Endothelial cell (in vitro differentiated cells): ENCODE data around the gene ZFP64. TPM values are rescaled to one million over a fixed set of nuclear protein-coding genes. Genes with fewer than 3 reads are reported as not detected.

Source experiments
- DNase-seq: peaks from one replicate; pipeline ENCODE4 v3.0.0; 2021; ENCODE audit warnings: low spot score
- H3K27ac Mint-ChIP-seq: one replicate; pipeline ENCODE4 v1.8.0; 2021; ENCODE audit warnings: mixed read lengths, inconsistent platforms; ENCODE audit not compliant: unreplicated experiment
- H3K27me3 Mint-ChIP-seq: one replicate; pipeline ENCODE4 v1.8.0; 2021; ENCODE audit warnings: mild to moderate bottlenecking, moderate library complexity, mixed read lengths, inconsistent platforms; ENCODE audit not compliant: unreplicated experiment
- H3K36me3 Mint-ChIP-seq: one replicate; pipeline ENCODE4 v1.8.0; 2021; ENCODE audit warnings: mild to moderate bottlenecking, low read depth, mixed read lengths, inconsistent platforms; ENCODE audit not compliant: unreplicated experiment
- H3K4me1 Mint-ChIP-seq: one replicate; pipeline ENCODE4 v1.8.0; 2021; ENCODE audit warnings: mild to moderate bottlenecking, mixed read lengths, inconsistent platforms; ENCODE audit not compliant: unreplicated experiment
- H3K4me3 Mint-ChIP-seq: one replicate; pipeline ENCODE4 v1.8.0; 2021; ENCODE audit warnings: mild to moderate bottlenecking, mixed read lengths, inconsistent platforms; ENCODE audit not compliant: unreplicated experiment
- H3K9me3 Mint-ChIP-seq: one replicate; pipeline ENCODE4 v1.8.0; 2021; ENCODE audit warnings: mixed read lengths, inconsistent platforms; ENCODE audit not compliant: unreplicated experiment
- total RNA-seq: library from RNA; stranded (reverse); fragmentation: NEBNext Ultra II Directional; extraction: Animal tissue kit (Norgen Biotek cat#: 25700); gene quantifications from one replicate; pipeline ENCODE4 v1.2.1, GENCODE V29; 2021; ENCODE audit not compliant: unreplicated experiment
- TF ChIP-seq, protein P1 (sequence below): fragments of 200-600 bp; sonication (generic); IDR thresholded peaks from one replicate; pipeline ENCODE4 v1.5.0; 2021; ENCODE audit warnings: antibody characterized with exemption; ENCODE audit not compliant: unreplicated experiment

ZFP64 gene
- total RNA-seq, 1 donor from 2014 or later = 26.3 TPM

- Mint-ChIP-seq H3K27me3 (peaks cover 4% of the 10 kb centered on the region), H3K9me3 (no peaks in the 10 kb centered on the region), H3K4me3 (peak overlapping the region; percentile 77), H3K36me3 (peaks cover 7% of the 10 kb centered on the region), H3K27ac (no peak overlapping the region), H3K4me1 (no peaks in the 10 kb centered on the region)
- DNase-seq = no peak
- TF ChIP-seq, protein P1, sequence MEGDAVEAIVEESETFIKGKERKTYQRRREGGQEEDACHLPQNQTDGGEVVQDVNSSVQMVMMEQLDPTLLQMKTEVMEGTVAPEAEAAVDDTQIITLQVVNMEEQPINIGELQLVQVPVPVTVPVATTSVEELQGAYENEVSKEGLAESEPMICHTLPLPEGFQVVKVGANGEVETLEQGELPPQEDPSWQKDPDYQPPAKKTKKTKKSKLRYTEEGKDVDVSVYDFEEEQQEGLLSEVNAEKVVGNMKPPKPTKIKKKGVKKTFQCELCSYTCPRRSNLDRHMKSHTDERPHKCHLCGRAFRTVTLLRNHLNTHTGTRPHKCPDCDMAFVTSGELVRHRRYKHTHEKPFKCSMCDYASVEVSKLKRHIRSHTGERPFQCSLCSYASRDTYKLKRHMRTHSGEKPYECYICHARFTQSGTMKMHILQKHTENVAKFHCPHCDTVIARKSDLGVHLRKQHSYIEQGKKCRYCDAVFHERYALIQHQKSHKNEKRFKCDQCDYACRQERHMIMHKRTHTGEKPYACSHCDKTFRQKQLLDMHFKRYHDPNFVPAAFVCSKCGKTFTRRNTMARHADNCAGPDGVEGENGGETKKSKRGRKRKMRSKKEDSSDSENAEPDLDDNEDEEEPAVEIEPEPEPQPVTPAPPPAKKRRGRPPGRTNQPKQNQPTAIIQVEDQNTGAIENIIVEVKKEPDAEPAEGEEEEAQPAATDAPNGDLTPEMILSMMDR = no peak
Observed at GRCh38 chr20:52172392-52173047, 19.1 kb downstream of the ZFP64 start.

- Mint-ChIP-seq H3K4me3 (no peak overlapping the region), H3K4me1 (no peaks in the 10 kb centered on the region)
Observed at GRCh38 chr20:52171025-52171424, 20.6 kb downstream of the ZFP64 start.

GRCh38 chr20:52168116-52168515, 23.5 kb downstream of the ZFP64 start:
- no peaks in the 10 kb centered on the region for H3K9me3 Mint-ChIP-seq
- DNase-seq = no peak
- peaks cover 34% of the 10 kb centered on the region for H3K36me3 Mint-ChIP-seq
- TF ChIP-seq, protein P1 = no peak
- no peak overlapping the region for H3K27ac Mint-ChIP-seq
- no peaks in the 10 kb centered on the region for H3K4me1 Mint-ChIP-seq
- H3K4me3 Mint-ChIP-seq = no peak overlapping the region
- peaks cover 4% of the 10 kb centered on the region for H3K27me3 Mint-ChIP-seq

More at GRCh38 chr20:52171025-52171424, 20.6 kb downstream of the ZFP64 start:
- Mint-ChIP-seq H3K27me3 (peaks cover 4% of the 10 kb centered on the region), H3K9me3 (no peaks in the 10 kb centered on the region), H3K27ac (no peak overlapping the region), H3K36me3 (peaks cover 15% of the 10 kb centered on the region)
- TF ChIP-seq, protein P1 = no peak
- DNase-seq = no peak

- Mint-ChIP-seq H3K27me3 (peaks cover 4% of the 10 kb centered on the region), H3K36me3 (peaks cover 34% of the 10 kb centered on the region), H3K9me3 (no peaks in the 10 kb centered on the region), H3K4me3 (no peak overlapping the region), H3K4me1 (no peaks in the 10 kb centered on the region), H3K27ac (no peak overlapping the region)
- DNase-seq = no peak
- TF ChIP-seq, protein P1 = no peak
Observed at GRCh38 chr20:52167232-52167840, 24.2 kb downstream of the ZFP64 start.

DNA sequence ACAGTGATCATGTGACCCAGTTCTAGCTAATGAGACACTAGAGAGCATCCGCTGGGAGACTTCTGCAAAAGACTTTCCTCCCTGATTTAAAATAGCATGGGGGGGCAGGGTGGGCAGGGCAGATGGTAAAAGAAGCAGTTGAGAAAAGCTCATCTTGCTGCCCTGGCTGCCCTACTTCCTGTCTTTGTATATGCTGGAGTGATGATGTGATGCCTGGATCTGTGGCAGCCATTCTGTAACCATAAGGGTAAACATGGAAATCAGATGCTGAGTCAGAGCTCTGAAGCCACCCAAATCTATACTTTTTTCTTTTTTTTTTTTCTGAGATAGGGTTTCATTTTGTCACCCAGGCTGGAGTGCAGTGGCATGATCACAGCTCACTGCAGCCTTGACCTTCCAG, 25.4 kb downstream of the ZFP64 start:
- H3K4me1 Mint-ChIP-seq = no peaks in the 10 kb centered on the region
- H3K27ac Mint-ChIP-seq = no peak overlapping the region
- DNase-seq = no peak
- peaks cover 27% of the 10 kb centered on the region for H3K36me3 Mint-ChIP-seq
- H3K27me3 Mint-ChIP-seq = no peaks in the 10 kb centered on the region
- H3K4me3 Mint-ChIP-seq = no peak overlapping the region
- TF ChIP-seq, protein P1 = no peak
- no peaks in the 10 kb centered on the region for H3K9me3 Mint-ChIP-seq
